Epithelial cell of prostate (primary cell): ENCODE results near the gene MCM5.
"Not testable (repeated sequence)": the region's sequence is repeated elsewhere in the genome, so short reads cannot be mapped to it uniquely, and the experiment has no call there.

ENCODE experiments used
- DNase-seq: peaks from one replicate; pipeline ENCODE4 v3.0.0-alpha.2; 2011; ENCODE audit warnings: low read depth, low spot score
- H3K27ac ChIP-seq: fragments of 450-650 bp; 2 replicates; pipeline ENCODE4 v1.5.1; 2017; ENCODE audit warnings: mild to moderate bottlenecking

The MCM5 gene

GRCh38 chr22:35399678-35400500 is at the start of gene MCM5:
Gene MCM5 (plus strand): TSS chr22:35400140. CDS start chr22:35400439, 299 bp downstream.
- peak; percentile 81 for DNase-seq
- no peak within 1 kb of the TSS for H3K27ac ChIP-seq

- H3K27ac ChIP-seq = no peak overlapping the region
- DNase-seq = peak; percentile 48
These were observed 49.1 kb upstream of the MCM5 start for GRCh38 chr22:35350539-35351503.

- H3K27ac ChIP-seq = no peak overlapping the region
These were observed 47.5 kb upstream of the MCM5 start for GRCh38 chr22:35352214-35353111.

GRCh38 chr22:35353318-35353717 is 46.6 kb upstream of the MCM5 start:
- DNase-seq = no peak
- H3K27ac ChIP-seq = no peak overlapping the region

More at GRCh38 chr22:35352214-35353111, 47.5 kb upstream of the MCM5 start:
- DNase-seq = no peak

GRCh38 chr22:35354068-35354467 is 45.9 kb upstream of the MCM5 start:
- no peak overlapping the region for H3K27ac ChIP-seq
- DNase-seq = no peak

- peak overlapping the region; percentile 64 for H3K27ac ChIP-seq
- DNase-seq = peak; percentile 94
These were observed 41.9 kb upstream of the MCM5 start for GRCh38 chr22:35357883-35358621.

- DNase-seq = no peak
- no peak overlapping the region for H3K27ac ChIP-seq
These were observed 40.4 kb upstream of the MCM5 start for GRCh38 chr22:35359380-35360065.

GRCh38 chr22:35361001-35361558 is 38.9 kb upstream of the MCM5 start:
- no peak for DNase-seq
- H3K27ac ChIP-seq = no peak overlapping the region

GRCh38 chr22:35363566-35364086 is 36.3 kb upstream of the MCM5 start:
- DNase-seq = no peak
- H3K27ac ChIP-seq = no peak overlapping the region

- H3K27ac ChIP-seq, DNase-seq: not testable (repeated sequence)
These were observed 35.7 kb upstream of the MCM5 start for GRCh38 chr22:35364230-35364629.

- DNase-seq = no peak
- no peak overlapping the region for H3K27ac ChIP-seq
These were observed 32.5 kb upstream of the MCM5 start for GRCh38 chr22:35367331-35367886.

- DNase-seq = no peak
- H3K27ac ChIP-seq = no peak overlapping the region
These were observed 31.6 kb upstream of the MCM5 start for GRCh38 chr22:35368386-35368785.

GRCh38 chr22:35369996-35370395 is 29.9 kb upstream of the MCM5 start:
- no peak for DNase-seq
- no peak overlapping the region for H3K27ac ChIP-seq

- DNase-seq = no peak
- H3K27ac ChIP-seq = no peak overlapping the region
These were observed 26.2 kb upstream of the MCM5 start for GRCh38 chr22:35373781-35374180.

- DNase-seq = no peak
- no peak overlapping the region for H3K27ac ChIP-seq
These were observed 24.9 kb upstream of the MCM5 start for GRCh38 chr22:35375031-35375430.

- no peak for DNase-seq
- no peak overlapping the region for H3K27ac ChIP-seq
These were observed 24.4 kb upstream of the MCM5 start for GRCh38 chr22:35375526-35375925.

- peak; percentile 81 for DNase-seq
- peak overlapping the region; percentile 39 for H3K27ac ChIP-seq
These were observed 23.0 kb upstream of the MCM5 start for GRCh38 chr22:35376728-35377472.
